Urothelium cell line (cell line): Measurements from ENCODE around the gene KCNMA1.
A peak's percentile ranks its signal among the peaks of the same experiment; 100 is the strongest.

Source experiments
- DNase-seq: peaks from one replicate; pipeline ENCODE4 v3.0.0; 2011; ENCODE audit warnings: low spot score, mixed read lengths
- FAIRE-seq: peaks from 2 replicates; lab custom pipeline; 2011; peaks lifted over from hg19 to GRCh38; lab: Jason Lieb, UNC

The KCNMA1 gene

GRCh38 chr10:77513781-77514331 is 123.8 kb downstream of the KCNMA1 start:
- DNase-seq (peak; percentile 94), FAIRE-seq (peak; percentile 99)

- FAIRE-seq (peak; percentile 17), DNase-seq (no peak)
These were observed 124.4 kb downstream of the KCNMA1 start for GRCh38 chr10:77513220-77513619.

GRCh38 chr10:77512219-77512578 is 125.4 kb downstream of the KCNMA1 start:
- FAIRE-seq (no peak), DNase-seq (no peak)

GRCh38 chr10:77511498-77512218 is 126.0 kb downstream of the KCNMA1 start:
- DNase-seq: no peak
- peak; percentile 50 for FAIRE-seq

GRCh38 chr10:77510695-77511094 is 126.9 kb downstream of the KCNMA1 start:
- FAIRE-seq (no peak), DNase-seq (no peak)

GRCh38 chr10:77510294-77510693 is 127.3 kb downstream of the KCNMA1 start:
- DNase-seq (no peak), FAIRE-seq (no peak)

GRCh38 chr10:77509391-77509790 is 128.2 kb downstream of the KCNMA1 start:
- DNase-seq: no peak

GRCh38 chr10:77507291-77507880 is 130.2 kb downstream of the KCNMA1 start:
- DNase-seq (no peak), FAIRE-seq (no peak)

More at GRCh38 chr10:77509391-77509790, 128.2 kb downstream of the KCNMA1 start:
- no peak for FAIRE-seq

- FAIRE-seq (no peak), DNase-seq (no peak)
These were observed 130.9 kb downstream of the KCNMA1 start for GRCh38 chr10:77506517-77507200.

GRCh38 chr10:77505431-77506334 is 131.9 kb downstream of the KCNMA1 start:
- no peak for FAIRE-seq
- DNase-seq: peak; percentile 73

GRCh38 chr10:77504873-77505257 is 132.7 kb downstream of the KCNMA1 start:
- DNase-seq (peak; percentile 85), FAIRE-seq (peak; percentile 86)

GRCh38 chr10:77504196-77504872 is 133.3 kb downstream of the KCNMA1 start:
- no peak for DNase-seq
- FAIRE-seq: peak; percentile 75

GRCh38 chr10:77501846-77502261 is 135.8 kb downstream of the KCNMA1 start:
- FAIRE-seq (no peak), DNase-seq (no peak)

GRCh38 chr10:77501152-77501845 is 136.3 kb downstream of the KCNMA1 start:
- FAIRE-seq (peak; percentile 92), DNase-seq (peak; percentile 94)

GRCh38 chr10:77500754-77501151 is 136.9 kb downstream of the KCNMA1 start:
- peak; percentile 38 for DNase-seq
- no peak for FAIRE-seq

GRCh38 chr10:77498829-77499228 is 138.8 kb downstream of the KCNMA1 start:
- DNase-seq (no peak), FAIRE-seq (peak; percentile 66)

- no peak for FAIRE-seq
These were observed 139.4 kb downstream of the KCNMA1 start for GRCh38 chr10:77498210-77498609.

GRCh38 chr10:77497748-77498147 is 139.9 kb downstream of the KCNMA1 start:
- FAIRE-seq (no peak), DNase-seq (no peak)

More at GRCh38 chr10:77498210-77498609, 139.4 kb downstream of the KCNMA1 start:
- DNase-seq: no peak

- no peak for DNase-seq
- FAIRE-seq: no peak
These were observed 140.6 kb downstream of the KCNMA1 start for GRCh38 chr10:77496941-77497420.
